SK-N-SH treated with all-trans-retinoic acid at 6 μM for 48 hours (cell line): Measurements from ENCODE around the gene SLCO1C1.

Source experiments
- ATAC-seq: fragments of 200-7000 bp; cut with Tn5 transposase; 3 replicates; pipeline ENCODE4 v1.9.1; 2020; ENCODE audit warnings: mild to moderate bottlenecking, moderate library complexity
- ARNTL ChIP-seq: fragments of 450-650 bp; formaldehyde crosslinking; IDR thresholded peaks from 2 replicates; pipeline ENCODE4 v1.5.0; 2020; ENCODE audit warnings: low read depth, mild to moderate bottlenecking, moderate library complexity, borderline replicate concordance
- BACH2 ChIP-seq: fragments of 250-450 bp; sonication (Bioruptor Pico); IDR thresholded peaks from 2 replicates; pipeline ENCODE4 v1.9.0; 2021; ENCODE audit warnings: mild to moderate bottlenecking, borderline replicate concordance
- CSDC2 ChIP-seq: fragments of 250-450 bp; sonication (Bioruptor Pico); IDR thresholded peaks from 2 replicates; pipeline ENCODE4 v1.5.0; 2020; ENCODE audit warnings: mild to moderate bottlenecking, moderate library complexity
- CSRNP3 ChIP-seq: fragments of 250-450 bp; sonication (Bioruptor Pico); IDR thresholded peaks from 2 replicates; pipeline ENCODE4 v1.5.1; 2021; ENCODE audit warnings: mild to moderate bottlenecking, moderate library complexity
- GLIS3 ChIP-seq: fragments of 250-450 bp; sonication (Bioruptor Pico); IDR thresholded peaks from 2 replicates; pipeline ENCODE4 v1.5.0; 2020; ENCODE audit warnings: mild to moderate bottlenecking, moderate library complexity
- OSR1 ChIP-seq: fragments of 250-450 bp; sonication (Bioruptor Pico); IDR thresholded peaks from 2 replicates; pipeline ENCODE4 v1.8.0; 2022; ENCODE audit warnings: moderate library complexity, mild to moderate bottlenecking, inconsistent platforms
- RARB ChIP-seq: fragments of 250-450 bp; sonication (Bioruptor Pico); IDR thresholded peaks from 2 replicates; pipeline ENCODE4 v1.8.0; 2021; ENCODE audit warnings: mild to moderate bottlenecking, moderate library complexity
- SNAI2 ChIP-seq: fragments of 250-450 bp; sonication (Bioruptor Pico); IDR thresholded peaks from 2 replicates; pipeline ENCODE4 v1.5.0; 2020; ENCODE audit warnings: mild to moderate bottlenecking, moderate library complexity
- TCF4 ChIP-seq: fragments of 250-450 bp; sonication (Bioruptor Pico); IDR thresholded peaks from 2 replicates; pipeline ENCODE4 v1.8.0; 2021; ENCODE audit warnings: mild to moderate bottlenecking, moderate library complexity, borderline replicate concordance
- TOX ChIP-seq: fragments of 250-450 bp; sonication (Bioruptor Pico); IDR thresholded peaks from 2 replicates; pipeline ENCODE4 v1.8.0; 2021; ENCODE audit warnings: mild to moderate bottlenecking, moderate library complexity, borderline replicate concordance
- ZFP3 ChIP-seq: fragments of 250-450 bp; sonication (Bioruptor Pico); IDR thresholded peaks from 2 replicates; pipeline ENCODE4 v1.5.0; 2020; ENCODE audit warnings: mild to moderate bottlenecking, moderate library complexity
- ZFP30 ChIP-seq: fragments of 450-650 bp; formaldehyde crosslinking; IDR thresholded peaks from 2 replicates; pipeline ENCODE4 v1.5.0; 2022; ENCODE audit warnings: mild to moderate bottlenecking, moderate library complexity
- ZNF565 ChIP-seq: fragments of 450-650 bp; formaldehyde crosslinking; conservative IDR thresholded peaks from 2 replicates; pipeline ENCODE4 v1.5.0; 2020; ENCODE audit warnings: low read depth, mild to moderate bottlenecking, moderate library complexity
- ZNF70 ChIP-seq: fragments of 450-650 bp; formaldehyde crosslinking; IDR thresholded peaks from 2 replicates; pipeline ENCODE4 v1.5.0; 2020; ENCODE audit warnings: mild to moderate bottlenecking, moderate library complexity
- TF ChIP-seq, protein P1 (sequence below): fragments of 250-450 bp; sonication (Bioruptor Pico); IDR thresholded peaks from 2 replicates; pipeline ENCODE4 v1.8.0; 2020; ENCODE audit warnings: mild to moderate bottlenecking, moderate library complexity, borderline replicate concordance
- TF ChIP-seq, protein P2 (sequence below): fragments of 250-450 bp; sonication (Bioruptor Pico); IDR thresholded peaks from 2 replicates; pipeline ENCODE4 v1.5.0; 2020; ENCODE audit warnings: mild to moderate bottlenecking, moderate library complexity
- TF ChIP-seq, protein P3 (sequence below): fragments of 250-450 bp; sonication (Bioruptor Pico); IDR thresholded peaks from 2 replicates; pipeline ENCODE4 v1.5.1; 2020; ENCODE audit warnings: low read depth, mild to moderate bottlenecking, moderate library complexity
- TF ChIP-seq, protein P4 (sequence below): fragments of 250-450 bp; sonication (Bioruptor Pico); IDR thresholded peaks from 2 replicates; pipeline ENCODE4 v1.8.0; 2021; ENCODE audit warnings: low read depth, mild to moderate bottlenecking, moderate library complexity, borderline replicate concordance

The SLCO1C1 gene

GRCh38 chr12:20681334-20681733, 13.8 kb upstream of the SLCO1C1 start:
- ATAC-seq, result no peak
- TF ChIP-seq ARNTL (CRISPR knock-in tag), result no peak
- no peak for TF ChIP-seq SNAI2 (CRISPR knock-in tag)
- TF ChIP-seq ZFP30 (CRISPR knock-in tag), result no peak
- TF ChIP-seq TOX (CRISPR knock-in tag), result no peak
- TF ChIP-seq, protein P1, sequence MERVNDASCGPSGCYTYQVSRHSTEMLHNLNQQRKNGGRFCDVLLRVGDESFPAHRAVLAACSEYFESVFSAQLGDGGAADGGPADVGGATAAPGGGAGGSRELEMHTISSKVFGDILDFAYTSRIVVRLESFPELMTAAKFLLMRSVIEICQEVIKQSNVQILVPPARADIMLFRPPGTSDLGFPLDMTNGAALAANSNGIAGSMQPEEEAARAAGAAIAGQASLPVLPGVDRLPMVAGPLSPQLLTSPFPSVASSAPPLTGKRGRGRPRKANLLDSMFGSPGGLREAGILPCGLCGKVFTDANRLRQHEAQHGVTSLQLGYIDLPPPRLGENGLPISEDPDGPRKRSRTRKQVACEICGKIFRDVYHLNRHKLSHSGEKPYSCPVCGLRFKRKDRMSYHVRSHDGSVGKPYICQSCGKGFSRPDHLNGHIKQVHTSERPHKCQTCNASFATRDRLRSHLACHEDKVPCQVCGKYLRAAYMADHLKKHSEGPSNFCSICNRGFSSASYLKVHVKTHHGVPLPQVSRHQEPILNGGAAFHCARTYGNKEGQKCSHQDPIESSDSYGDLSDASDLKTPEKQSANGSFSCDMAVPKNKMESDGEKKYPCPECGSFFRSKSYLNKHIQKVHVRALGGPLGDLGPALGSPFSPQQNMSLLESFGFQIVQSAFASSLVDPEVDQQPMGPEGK (CRISPR knock-in tag), result no peak

- ATAC-seq, result no peak
- TF ChIP-seq, protein P2, sequence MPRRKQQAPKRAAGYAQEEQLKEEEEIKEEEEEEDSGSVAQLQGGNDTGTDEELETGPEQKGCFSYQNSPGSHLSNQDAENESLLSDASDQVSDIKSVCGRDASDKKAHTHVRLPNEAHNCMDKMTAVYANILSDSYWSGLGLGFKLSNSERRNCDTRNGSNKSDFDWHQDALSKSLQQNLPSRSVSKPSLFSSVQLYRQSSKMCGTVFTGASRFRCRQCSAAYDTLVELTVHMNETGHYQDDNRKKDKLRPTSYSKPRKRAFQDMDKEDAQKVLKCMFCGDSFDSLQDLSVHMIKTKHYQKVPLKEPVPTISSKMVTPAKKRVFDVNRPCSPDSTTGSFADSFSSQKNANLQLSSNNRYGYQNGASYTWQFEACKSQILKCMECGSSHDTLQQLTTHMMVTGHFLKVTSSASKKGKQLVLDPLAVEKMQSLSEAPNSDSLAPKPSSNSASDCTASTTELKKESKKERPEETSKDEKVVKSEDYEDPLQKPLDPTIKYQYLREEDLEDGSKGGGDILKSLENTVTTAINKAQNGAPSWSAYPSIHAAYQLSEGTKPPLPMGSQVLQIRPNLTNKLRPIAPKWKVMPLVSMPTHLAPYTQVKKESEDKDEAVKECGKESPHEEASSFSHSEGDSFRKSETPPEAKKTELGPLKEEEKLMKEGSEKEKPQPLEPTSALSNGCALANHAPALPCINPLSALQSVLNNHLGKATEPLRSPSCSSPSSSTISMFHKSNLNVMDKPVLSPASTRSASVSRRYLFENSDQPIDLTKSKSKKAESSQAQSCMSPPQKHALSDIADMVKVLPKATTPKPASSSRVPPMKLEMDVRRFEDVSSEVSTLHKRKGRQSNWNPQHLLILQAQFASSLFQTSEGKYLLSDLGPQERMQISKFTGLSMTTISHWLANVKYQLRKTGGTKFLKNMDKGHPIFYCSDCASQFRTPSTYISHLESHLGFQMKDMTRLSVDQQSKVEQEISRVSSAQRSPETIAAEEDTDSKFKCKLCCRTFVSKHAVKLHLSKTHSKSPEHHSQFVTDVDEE (CRISPR knock-in tag), result no peak
- TF ChIP-seq SNAI2 (CRISPR knock-in tag) (no peak), RARB (CRISPR knock-in tag) (no peak), ZNF565 (CRISPR knock-in tag) (no peak), TCF4 (no peak)
- TF ChIP-seq, protein P3, sequence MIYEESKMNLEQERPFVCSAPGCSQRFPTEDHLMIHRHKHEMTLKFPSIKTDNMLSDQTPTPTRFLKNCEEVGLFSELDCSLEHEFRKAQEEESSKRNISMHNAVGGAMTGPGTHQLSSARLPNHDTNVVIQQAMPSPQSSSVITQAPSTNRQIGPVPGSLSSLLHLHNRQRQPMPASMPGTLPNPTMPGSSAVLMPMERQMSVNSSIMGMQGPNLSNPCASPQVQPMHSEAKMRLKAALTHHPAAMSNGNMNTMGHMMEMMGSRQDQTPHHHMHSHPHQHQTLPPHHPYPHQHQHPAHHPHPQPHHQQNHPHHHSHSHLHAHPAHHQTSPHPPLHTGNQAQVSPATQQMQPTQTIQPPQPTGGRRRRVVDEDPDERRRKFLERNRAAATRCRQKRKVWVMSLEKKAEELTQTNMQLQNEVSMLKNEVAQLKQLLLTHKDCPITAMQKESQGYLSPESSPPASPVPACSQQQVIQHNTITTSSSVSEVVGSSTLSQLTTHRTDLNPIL (CRISPR knock-in tag), result no peak
Observed at GRCh38 chr12:20696181-20696905, 1.2 kb downstream of the SLCO1C1 start.

- no peak for TF ChIP-seq ZFP30 (CRISPR knock-in tag)
- TF ChIP-seq GLIS3 (CRISPR knock-in tag), result no peak
- TF ChIP-seq ARNTL (CRISPR knock-in tag), result no peak
- TF ChIP-seq TCF4, result no peak
- TF ChIP-seq OSR1 (CRISPR knock-in tag), result no peak
- no peak for TF ChIP-seq ZFP3 (CRISPR knock-in tag)
- ATAC-seq, result no peak
Observed at GRCh38 chr12:20701106-20701505, 6.0 kb downstream of the SLCO1C1 start.

GRCh38 chr12:20704860-20705259, 9.7 kb downstream of the SLCO1C1 start:
- TF ChIP-seq, protein P2 (CRISPR knock-in tag), result no peak
- no peak for TF ChIP-seq TOX (CRISPR knock-in tag)
- TF ChIP-seq, all 23 proteins: peak for 0
- ATAC-seq, result no peak

GRCh38 chr12:20711846-20712245, 16.7 kb downstream of the SLCO1C1 start:
- ATAC-seq, result no peak
- TF ChIP-seq ZFP30 (CRISPR knock-in tag) (no peak), CSRNP3 (no peak), TOX (CRISPR knock-in tag) (no peak), ZNF70 (CRISPR knock-in tag) (no peak), SNAI2 (CRISPR knock-in tag) (no peak), CSDC2 (CRISPR knock-in tag) (no peak), OSR1 (CRISPR knock-in tag) (no peak), GLIS3 (CRISPR knock-in tag) (no peak), BACH2 (CRISPR knock-in tag) (no peak), ARNTL (CRISPR knock-in tag) (no peak)
- TF ChIP-seq, protein P3 (CRISPR knock-in tag), result no peak
- TF ChIP-seq, protein P4, sequence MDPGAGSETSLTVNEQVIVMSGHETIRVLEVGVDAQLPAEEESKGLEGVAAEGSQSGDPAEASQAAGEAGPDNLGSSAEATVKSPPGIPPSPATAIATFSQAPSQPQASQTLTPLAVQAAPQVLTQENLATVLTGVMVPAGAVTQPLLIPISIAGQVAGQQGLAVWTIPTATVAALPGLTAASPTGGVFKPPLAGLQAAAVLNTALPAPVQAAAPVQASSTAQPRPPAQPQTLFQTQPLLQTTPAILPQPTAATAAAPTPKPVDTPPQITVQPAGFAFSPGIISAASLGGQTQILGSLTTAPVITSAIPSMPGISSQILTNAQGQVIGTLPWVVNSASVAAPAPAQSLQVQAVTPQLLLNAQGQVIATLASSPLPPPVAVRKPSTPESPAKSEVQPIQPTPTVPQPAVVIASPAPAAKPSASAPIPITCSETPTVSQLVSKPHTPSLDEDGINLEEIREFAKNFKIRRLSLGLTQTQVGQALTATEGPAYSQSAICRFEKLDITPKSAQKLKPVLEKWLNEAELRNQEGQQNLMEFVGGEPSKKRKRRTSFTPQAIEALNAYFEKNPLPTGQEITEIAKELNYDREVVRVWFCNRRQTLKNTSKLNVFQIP (CRISPR knock-in tag), result no peak
